Mesothelial cell of epicardium (in vitro differentiated cells): ENCODE data around the gene TP53TG5. TPM values are rescaled to one million over a fixed set of nuclear protein-coding genes. Genes with fewer than 3 reads are reported as not detected.
A peak's percentile ranks its signal among the peaks of the same experiment; 100 is the strongest.

Experiments used
- DNase-seq, 2 experiments: peaks; one replicate each; pipeline ENCODE4 v3.0.0; 2021; ENCODE audit warnings: low spot score in 2 of 2; ENCODE audit not compliant: unreplicated experiment in 2 of 2
- H3K27ac Mint-ChIP-seq: 2 replicates; pipeline ENCODE4 v1.8.0; 2021; ENCODE audit warnings: mixed read lengths
- H3K27me3 Mint-ChIP-seq: 2 replicates; pipeline ENCODE4 v1.8.0; 2021; ENCODE audit warnings: low read depth, mixed read lengths
- H3K36me3 Mint-ChIP-seq: 2 replicates; pipeline ENCODE4 v1.8.0; 2021; ENCODE audit warnings: mixed read lengths
- H3K4me1 Mint-ChIP-seq: 2 replicates; pipeline ENCODE4 v1.8.0; 2021; ENCODE audit warnings: mixed read lengths
- H3K4me3 Mint-ChIP-seq: 2 replicates; pipeline ENCODE4 v1.8.0; 2021; ENCODE audit warnings: mild to moderate bottlenecking, moderate library complexity, mixed read lengths
- H3K9me3 Mint-ChIP-seq: 2 replicates; pipeline ENCODE4 v1.8.0; 2021; ENCODE audit warnings: mixed read lengths
- CTCF ChIP-seq: fragments of 200-600 bp; sonication (generic); IDR thresholded peaks from one replicate; pipeline ENCODE4 v1.5.0; 2021; ENCODE audit warnings: antibody characterized with exemption; ENCODE audit not compliant: unreplicated experiment
- microRNA-seq: library from miRNA; unstranded; fragments of <30 nt; microRNA quantifications from one replicate; pipeline ENCODE4 v1.2.0, GENCODE V29; 2021; ENCODE audit warnings: inconsistent platforms, mixed read lengths
- total RNA-seq: library from RNA; stranded (reverse); gene quantifications from 3 replicates; pipeline ENCODE4 v1.2.1, GENCODE V29; 2021

TP53TG5 gene
- total RNA-seq, 1 donor from 2014 or later, result not detected

GRCh38 chr20:45325371-45325770 lies 52.8 kb downstream of the TP53TG5 start:
- no peak for TF ChIP-seq CTCF
- no peak overlapping the region for H3K4me3 Mint-ChIP-seq
- H3K36me3 Mint-ChIP-seq, result peaks cover 8% of the 10 kb centered on the region
- H3K4me1 Mint-ChIP-seq, result no peaks in the 10 kb centered on the region
- no peak for DNase-seq
- H3K9me3 Mint-ChIP-seq, result no peaks in the 10 kb centered on the region
- no peaks in the 10 kb centered on the region for H3K27me3 Mint-ChIP-seq
- H3K27ac Mint-ChIP-seq, result peak overlapping the region; percentile 21

DNA sequence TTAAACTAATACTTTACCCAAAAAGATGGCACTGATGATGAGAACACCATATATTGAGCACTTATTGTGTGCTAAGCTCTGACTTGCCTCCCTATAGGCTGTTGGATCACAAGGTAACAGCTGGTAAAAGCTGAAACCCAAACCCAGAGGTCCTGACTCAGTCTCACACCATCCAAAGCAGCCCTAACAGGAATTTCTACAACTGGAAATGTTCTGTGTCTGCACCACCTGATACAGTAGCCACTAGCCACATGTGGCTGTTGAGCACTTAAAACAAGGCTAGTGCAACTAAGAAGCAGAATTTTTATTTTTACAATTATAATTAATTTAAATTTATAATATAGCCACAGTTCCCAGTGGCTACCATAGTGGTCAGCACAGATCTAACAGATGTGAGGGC lies 54.4 kb downstream of the TP53TG5 start:
- Mint-ChIP-seq H3K27ac (no peak overlapping the region), H3K27me3 (no peaks in the 10 kb centered on the region), H3K36me3 (peaks cover 1% of the 10 kb centered on the region), H3K4me1 (no peaks in the 10 kb centered on the region), H3K9me3 (no peaks in the 10 kb centered on the region), H3K4me3 (no peak overlapping the region)
- TF ChIP-seq CTCF, result no peak
- DNase-seq, result no peak

- H3K4me3 Mint-ChIP-seq, result no peak overlapping the region
- no peaks in the 10 kb centered on the region for H3K27me3 Mint-ChIP-seq
- H3K4me1 Mint-ChIP-seq, result no peaks in the 10 kb centered on the region
- H3K36me3 Mint-ChIP-seq, result peaks cover 1% of the 10 kb centered on the region
- no peaks in the 10 kb centered on the region for H3K9me3 Mint-ChIP-seq
- DNase-seq, result no peak
- TF ChIP-seq CTCF, result no peak
- no peak overlapping the region for H3K27ac Mint-ChIP-seq
Measured at GRCh38 chr20:45322952-45323383, 55.2 kb downstream of the TP53TG5 start.

Small RNA genes lying within 50 kb of the gene (microRNA-seq; reads per million reads assigned to microRNA genes)
- gene MIR6812, result not detected

Other genes with a start within 250 kb of the TP53TG5 start
- not detected in 3 replicates for gene PI3, start 203.4 kb downstream of the TP53TG5 start, total RNA-seq
- not detected in 3 replicates for gene SEMG1, start 171.3 kb downstream of the TP53TG5 start, total RNA-seq
- not detected in 3 replicates for gene SEMG2, start 157.0 kb downstream of the TP53TG5 start, total RNA-seq
- gene SLPI, start 123.8 kb downstream of the TP53TG5 start, total RNA-seq, result not detected in 3 replicates
- gene RBPJL, start 71.5 kb downstream of the TP53TG5 start, total RNA-seq, result not detected in 3 replicates
- gene MATN4, start 70.0 kb downstream of the TP53TG5 start, total RNA-seq, result 0.11 TPM in 1 of 3 replicates, not detected in the others
- 44.3 to 46.7 TPM (median 46.7 TPM) in 3 replicates for gene SDC4, start 29.9 kb downstream of the TP53TG5 start, total RNA-seq
- 25.6 to 27.2 TPM (median 26.7 TPM) in 3 replicates for gene SYS1, start 15.2 kb downstream of the TP53TG5 start, total RNA-seq
- gene DBNDD2, start 30.0 kb upstream of the TP53TG5 start, total RNA-seq, result 10.5 to 11.4 TPM (median 11.0 TPM) in 3 replicates
- gene PIGT, start 37.8 kb upstream of the TP53TG5 start, total RNA-seq, result 63.0 to 71.5 TPM (median 70.8 TPM) in 3 replicates
- 57.8 to 61.9 TPM (median 61.3 TPM) in 3 replicates for gene WFDC2, start 91.4 kb upstream of the TP53TG5 start, total RNA-seq
- not detected in 3 replicates for gene SPINT3, start 137.3 kb upstream of the TP53TG5 start, total RNA-seq
- gene WFDC6, start 161.2 kb upstream of the TP53TG5 start, total RNA-seq, result not detected in 3 replicates
- not detected in 3 replicates for gene EPPIN, start 169.1 kb upstream of the TP53TG5 start, total RNA-seq
- not detected in 3 replicates for gene WFDC8, start 201.0 kb upstream of the TP53TG5 start, total RNA-seq